HepG2 (cell line): Measurements from ENCODE around the gene CAMK2A. TPM values are rescaled to one million over a fixed set of nuclear protein-coding genes. Genes with fewer than 3 reads are reported as not detected.

Experiments used
- ATAC-seq: fragments of 200-7000 bp; cut with Tn5 transposase; 3 replicates; pipeline ENCODE4 v1.9.1; 2020; ENCODE audit warnings: mild to moderate bottlenecking, moderate library complexity
- BruUV-seq: library from RNA; stranded (reverse); fragments of 400-500 nt; replicated peaks from 2 replicates; lab custom pipeline; 2021; lab: Mats Ljungman, UMichigan
- CTCF ChIA-PET: fragments of 300-600 bp; formaldehyde crosslinking; extraction: SDS; loops from one replicate; lab custom pipeline; 2021; ENCODE audit warnings: low total read pairs, inconsistent platforms, low intra/inter-chr PET ratio; lab: Yijun Ruan, JAX
- POLR2A ChIA-PET: fragments of 350-600 bp; sonication (Branson Sonifier 250); formaldehyde crosslinking; loops from one replicate; lab custom pipeline; 2020; ENCODE audit warnings: antibody characterized with exemption, inconsistent platforms; lab: Yijun Ruan, JAX
- DNase-seq: peaks from one replicate; pipeline ENCODE4 v3.0.0-alpha.2; 2015; ENCODE audit warnings: low spot score
- FAIRE-seq: peaks from 3 replicates; lab custom pipeline; 2011; peaks lifted over from hg19 to GRCh38; lab: Jason Lieb, UNC
- H2AFZ ChIP-seq: one replicate; pipeline ENCODE4 v1.6.1; 2011; ENCODE audit warnings: low read length, inconsistent platforms
- H3K27ac ChIP-seq: fragments of 300-600 bp; 3 replicates; pipeline ENCODE4 v1.8.0; 2011; ENCODE audit warnings: mixed run types, mild to moderate bottlenecking, mixed read lengths, low read length, inconsistent platforms; ENCODE audit not compliant: insufficient read depth; ENCODE audit errors: extremely low read length
- H3K27me3 ChIP-seq, 2 experiments: fragments of 200-600 bp in 1 of 2; 2 replicates in 1 of 2; 3 replicates in 1 of 2; pipeline versions ENCODE4 v1.6.0 to v1.8.0; 2011; ENCODE audit warnings: low read length in 2 of 2, mild to moderate bottlenecking in 2 of 2, moderate library complexity in 2 of 2, inconsistent platforms in 1 of 2; ENCODE audit not compliant: insufficient read depth in 2 of 2, control insufficient read depth in 1 of 2
- H3K36me3 ChIP-seq, 2 experiments: fragments of 200-600 bp in 1 of 2; replicated peaks in 1 of 2; 2 replicates in 1 of 2; 3 replicates in 1 of 2; pipeline versions ENCODE4 v1.5.1 to v1.8.0; 2011; ENCODE audit warnings: low read length in 2 of 2, inconsistent platforms in 1 of 2; ENCODE audit not compliant: insufficient read depth in 2 of 2, control insufficient read depth in 1 of 2
- H3K4me1 ChIP-seq: 2 replicates; pipeline ENCODE4 v1.5.1; 2012; ENCODE audit warnings: low read length, inconsistent platforms; ENCODE audit not compliant: insufficient read depth
- H3K4me2 ChIP-seq: 2 replicates; pipeline ENCODE4 v1.6.0; 2011; ENCODE audit warnings: low read depth, low read length, inconsistent platforms
- H3K4me3 ChIP-seq, 3 experiments: fragments of 200-600 bp in 1 of 3; sonication (generic), shearing (Covaris generic) in 1 of 3; replicated peaks in 1 of 3; 2 replicates each; pipeline ENCODE4 v1.5.1; 2011 to 2016; ENCODE audit warnings: low read length in 3 of 3, inconsistent platforms in 2 of 3, low read depth in 2 of 3, mild to moderate bottlenecking in 2 of 3, control low read depth in 1 of 3, mixed read lengths in 1 of 3; ENCODE audit not compliant: insufficient read depth in 1 of 3
- H3K79me2 ChIP-seq: one replicate; pipeline ENCODE4 v1.6.1; 2011; ENCODE audit warnings: low read length, inconsistent platforms; ENCODE audit not compliant: insufficient read depth
- H3K9ac ChIP-seq: 2 replicates; pipeline ENCODE4 v1.6.0; 2011; ENCODE audit warnings: mild to moderate bottlenecking, low read depth, low read length, inconsistent platforms; ENCODE audit not compliant: insufficient read depth
- H3K9me3 ChIP-seq: 2 replicates; pipeline ENCODE4 v1.5.1; 2012; ENCODE audit warnings: mild to moderate bottlenecking, low read length
- H4K20me1 ChIP-seq: 2 replicates; pipeline ENCODE4 v1.6.0; 2011; ENCODE audit warnings: inconsistent platforms, mild to moderate bottlenecking, low read length, moderate library complexity; ENCODE audit not compliant: insufficient read depth
- HNF4A ChIP-seq: sonication (generic); formaldehyde crosslinking; IDR thresholded peaks from 2 replicates; pipeline ENCODE4 v1.4.0; 2020; ENCODE audit warnings: missing genetic modification reagents
- NCOA5 ChIP-seq: sonication (generic); formaldehyde crosslinking; IDR thresholded peaks from 2 replicates; pipeline ENCODE4 v1.4.0; 2020; ENCODE audit warnings: missing genetic modification reagents
- POLR2AphosphoS2 ChIP-seq: IDR thresholded peaks from 2 replicates; pipeline ENCODE4 v1.6.1; 2011; ENCODE audit warnings: low read depth, low read length, improper control_type of control experiment
- SP1 ChIP-seq, 2 experiments: fragments of 450-650 bp in 1 of 2; sonication (generic) in 1 of 2; formaldehyde crosslinking in 1 of 2; IDR thresholded peaks; 2 replicates each; pipeline versions ENCODE4 v1.4.0 to v1.6.1; 2016 to 2020; ENCODE audit warnings: missing genetic modification reagents in 1 of 2
- ZFP1 ChIP-seq: IDR thresholded peaks from 2 replicates; pipeline ENCODE4 v1.6.1; 2016
- ZNF768 ChIP-seq: sonication (generic); formaldehyde crosslinking; IDR thresholded peaks from 2 replicates; pipeline ENCODE4 v1.4.0; 2020; ENCODE audit warnings: missing genetic modification reagents
- WGBS: methylation state at CpG from one replicate; pipeline ENCODE4 v1.1.6; 2017; ENCODE audit warnings: low lambda C conversion rate; 5-methylcytosine and 5-hydroxymethylcytosine counted together
- in situ Hi-C: cut with HindIII; loops from 2 replicates; pipeline ENCODE4 v1.10.0; 2017; ENCODE audit warnings: low pct_unique_long_range_greater_than_20kb; ENCODE audit not compliant: extremely low pct_ligation_motif_present
- intact Hi-C: fragments of 100-400 bp; cut with micrococcal nuclease; formaldehyde crosslinking; loops from one replicate; pipeline ENCODE4 v1.10.0; 2022; ENCODE audit not compliant: unreplicated experiment
- polyA plus RNA-seq, 8 experiments: library from polyadenylated mRNA; depleted of rRNA in 3 of 8; stranded (reverse) in 7 of 8; unstranded in 1 of 8; fragments of >200 nt; fragmentation: Illumina TruSeq in 4 of 8; extraction: Trizol in 4 of 8; gene quantifications; 2 replicates each; pipeline versions ENCODE4 v1.2.1 to v1.2.3, GENCODE V29; 2011 to 2016; ENCODE audit warnings: low read depth in 4 of 8, missing spikeins in 1 of 8, mixed read lengths in 1 of 8; ENCODE audit not compliant: insufficient read depth in 1 of 8
- total RNA-seq, 5 experiments: library from RNA; depleted of rRNA; stranded (reverse); fragments of >200 nt; fragmentation: Illumina TruSeq; extraction: Trizol; gene quantifications; 2 replicates each; pipeline ENCODE4 v1.2.3, GENCODE V29; 2016; ENCODE audit warnings: low read depth in 1 of 5
- TF ChIP-seq, protein P1 (sequence below): sonication (generic); formaldehyde crosslinking; conservative IDR thresholded peaks from 2 replicates; pipeline ENCODE4 v1.8.0; 2022; ENCODE audit warnings: low read depth, missing genetic modification reagents

The CAMK2A gene
- total and polyA plus RNA-seq, 2 of the 13 experiments (the other 11 are each of a cell fraction or from before 2014, with no cell fraction given): 0.11 TPM; not detected in 1

DNA sequence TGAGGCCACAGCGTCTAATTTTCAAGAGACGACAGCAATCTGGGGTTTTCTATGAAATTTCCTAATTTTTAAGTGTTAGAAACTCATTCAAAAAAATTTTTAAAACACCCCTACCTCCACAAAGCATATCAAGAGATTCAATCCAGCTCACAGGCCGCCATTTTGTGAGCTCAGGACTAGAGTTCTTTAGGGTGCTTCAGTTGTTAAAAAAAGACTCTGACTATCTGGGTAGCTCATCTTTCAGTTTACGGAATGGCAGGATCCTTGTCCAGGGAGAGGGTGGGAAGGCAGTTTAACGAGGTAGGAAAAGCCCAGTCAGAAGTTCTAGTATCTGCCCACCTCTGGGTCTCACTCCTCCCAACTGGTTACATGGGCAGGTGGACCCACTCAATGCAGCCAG, 43.1 kb downstream of the CAMK2A start (continued):
- TF ChIP-seq SP1 (IDR thresholded peaks at IDR 0.05) (no peak), SP1 (CRISPR knock-in tag; IDR thresholded peaks at IDR 0.05) (no peak), POLR2AphosphoS2 (no peak), ZNF768 (CRISPR knock-in tag) (no peak)

DNA sequence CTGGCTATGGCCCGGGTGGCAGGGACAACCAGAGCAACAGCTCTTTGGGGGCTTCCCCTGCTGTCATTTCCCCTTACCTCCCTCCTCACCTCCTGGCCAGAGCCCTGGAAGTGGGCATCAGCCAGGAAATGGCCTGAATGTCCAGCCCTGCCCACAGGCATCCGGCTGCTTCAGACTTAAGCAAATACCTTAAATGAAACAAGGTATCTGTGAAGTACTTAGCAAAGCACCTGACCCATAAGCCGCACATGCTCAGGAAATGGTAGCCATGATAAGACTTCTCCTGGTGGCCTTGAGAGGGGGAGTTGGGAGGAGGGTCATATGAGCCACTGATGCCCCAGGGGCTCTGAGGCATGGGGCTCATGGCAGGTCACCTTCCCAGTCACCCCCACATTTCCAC, 43.8 kb downstream of the CAMK2A start:
- Histone ChIP-seq H3K4me2 (no peak overlapping the region), H3K27ac (no peak overlapping the region), H3K4me1 (peaks cover 15% of the 10 kb centered on the region), H3K79me2 (no peaks in the 10 kb centered on the region), H3K27me3 (peaks cover 3 to 61% of the 10 kb centered on the region in 2 experiments; a peak in 4 of 5 replicates), H3K4me3 (no peak overlapping the region), H3K36me3 (no peaks in the 10 kb centered on the region), H3K9me3 (no peaks in the 10 kb centered on the region), H3K9ac (no peak overlapping the region), H2AFZ (no peak overlapping the region), H4K20me1 (no peaks in the 10 kb centered on the region)
- 45% methylated on average over 2 of the region's 3 CpGs for WGBS
- intact Hi-C loops (no loop called here), in situ Hi-C loops (no loop called here)
- no TSS peak for BruUV-seq
- ATAC-seq: no peak
- DNase-seq: no peak
- ChIA-PET CTCF (no interaction called here), POLR2A (no interaction called here)
- FAIRE-seq: no peak
- no peak for TF ChIP-seq NCOA5 (CRISPR knock-in tag)

DNA sequence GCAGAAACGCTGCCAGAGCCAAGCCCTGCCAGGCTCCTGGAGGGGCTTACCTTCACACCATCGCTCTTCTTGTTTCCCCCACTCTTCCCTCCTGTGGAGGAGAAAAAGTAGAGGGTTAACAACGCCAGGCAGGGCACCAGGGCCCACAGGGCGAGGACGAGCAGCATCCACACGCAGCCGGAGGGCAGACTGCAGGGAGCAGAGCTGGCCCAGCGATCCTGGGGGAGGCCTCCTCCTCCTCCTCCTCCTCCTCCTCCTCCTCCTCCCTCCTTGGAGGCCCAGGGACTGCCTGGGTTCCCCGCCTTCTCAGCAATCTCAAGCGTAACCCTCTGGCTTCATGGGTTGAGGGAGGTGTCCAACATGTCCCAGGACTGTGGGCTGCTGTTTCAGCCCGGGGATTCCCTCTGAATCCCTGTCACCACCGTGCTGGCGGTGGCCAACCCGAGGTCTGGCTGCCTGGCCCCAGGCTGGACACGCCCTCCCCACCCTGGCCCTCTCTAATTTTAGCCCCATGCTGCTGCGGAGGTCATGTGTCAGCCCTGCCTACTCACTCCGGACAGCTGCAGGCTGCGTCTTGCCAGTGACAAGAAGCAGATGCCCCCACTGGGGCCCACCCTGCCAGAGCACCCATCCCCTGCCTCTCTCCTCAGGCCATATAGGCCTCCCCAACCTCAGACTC, 44.3 kb downstream of the CAMK2A start:
- CTCF ChIA-PET: no interaction called here
- ATAC-seq: no peak
- TF ChIP-seq ZFP1 (no peak), HNF4A (CRISPR knock-in tag) (no peak)
- TF ChIP-seq, protein P1, sequence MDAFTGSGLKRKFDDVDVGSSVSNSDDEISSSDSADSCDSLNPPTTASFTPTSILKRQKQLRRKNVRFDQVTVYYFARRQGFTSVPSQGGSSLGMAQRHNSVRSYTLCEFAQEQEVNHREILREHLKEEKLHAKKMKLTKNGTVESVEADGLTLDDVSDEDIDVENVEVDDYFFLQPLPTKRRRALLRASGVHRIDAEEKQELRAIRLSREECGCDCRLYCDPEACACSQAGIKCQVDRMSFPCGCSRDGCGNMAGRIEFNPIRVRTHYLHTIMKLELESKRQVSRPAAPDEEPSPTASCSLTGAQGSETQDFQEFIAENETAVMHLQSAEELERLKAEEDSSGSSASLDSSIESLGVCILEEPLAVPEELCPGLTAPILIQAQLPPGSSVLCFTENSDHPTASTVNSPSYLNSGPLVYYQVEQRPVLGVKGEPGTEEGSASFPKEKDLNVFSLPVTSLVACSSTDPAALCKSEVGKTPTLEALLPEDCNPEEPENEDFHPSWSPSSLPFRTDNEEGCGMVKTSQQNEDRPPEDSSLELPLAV (CRISPR knock-in tag): no peak

More for the DNA sequence above, 44.3 kb downstream of the CAMK2A start:
- Histone ChIP-seq H3K27ac (no peak overlapping the region), H3K9ac (no peak overlapping the region), H3K4me2 (no peak overlapping the region), H4K20me1 (no peaks in the 10 kb centered on the region), H2AFZ (no peak overlapping the region), H3K79me2 (no peaks in the 10 kb centered on the region), H3K27me3 (peaks cover 3 to 63% of the 10 kb centered on the region in 2 experiments; a peak in 4 of 5 replicates), H3K4me3 (no peak overlapping the region), H3K9me3 (no peaks in the 10 kb centered on the region), H3K4me1 (peaks cover 15% of the 10 kb centered on the region), H3K36me3 (no peaks in the 10 kb centered on the region)
- no peak for FAIRE-seq
- WGBS: 8% methylated on average over 2 of the region's 18 CpGs
- POLR2A ChIA-PET: no interaction called here
- no TSS peak for BruUV-seq
- intact Hi-C loops (no loop called here), in situ Hi-C loops (no loop called here)
- no peak for DNase-seq
